Mesendoderm (in vitro differentiated cells): ENCODE results near the gene DPAGT1.
A peak's percentile ranks its signal among the peaks of the same experiment; 100 is the strongest.

Experiments used
- DNase-seq: peaks from one replicate; pipeline ENCODE4 v3.0.0; 2013
- H2AK5ac ChIP-seq: 2 replicates; pipeline ENCODE4 v1.6.1; 2013; ENCODE audit warnings: low read length, inconsistent platforms
- H2BK120ac ChIP-seq: 2 replicates; pipeline ENCODE4 v1.6.1; 2013; ENCODE audit warnings: low read depth, mild to moderate bottlenecking, low read length, moderate library complexity, mixed read lengths
- H2BK15ac ChIP-seq: replicated peaks from 2 replicates; pipeline ENCODE4 v1.6.1; 2013; ENCODE audit warnings: low read depth, mild to moderate bottlenecking, moderate library complexity
- H2BK5ac ChIP-seq: 2 replicates; pipeline ENCODE4 v1.6.1; 2013; ENCODE audit warnings: low read length, inconsistent platforms
- H3K18ac ChIP-seq: 2 replicates; pipeline ENCODE4 v1.6.1; 2013; ENCODE audit warnings: mild to moderate bottlenecking, low read length, mixed read lengths
- H3K23ac ChIP-seq: one replicate; pipeline ENCODE4 v1.6.1; 2013; ENCODE audit warnings: low read length
- H3K27ac ChIP-seq: 2 replicates; pipeline ENCODE4 v1.5.1; 2013; ENCODE audit warnings: low read depth, mild to moderate bottlenecking, inconsistent platforms, low read length, moderate library complexity
- H3K27me3 ChIP-seq: 2 replicates; pipeline ENCODE4 v1.6.1; 2013; ENCODE audit warnings: low read length, control low read depth, mild to moderate bottlenecking, inconsistent platforms; ENCODE audit not compliant: insufficient read depth, poor library complexity
- H3K36me3 ChIP-seq: 2 replicates; pipeline ENCODE4 v1.6.1; 2013; ENCODE audit warnings: low read length, inconsistent platforms; ENCODE audit not compliant: control insufficient read depth, insufficient read depth
- H3K4ac ChIP-seq: one replicate; pipeline ENCODE4 v1.6.1; 2013; ENCODE audit warnings: low read depth, mild to moderate bottlenecking, low read length, moderate library complexity
- H3K4me1 ChIP-seq: 2 replicates; pipeline ENCODE4 v1.6.1; 2013; ENCODE audit warnings: low read depth, low read length, inconsistent platforms; ENCODE audit not compliant: control insufficient read depth
- H3K4me2 ChIP-seq: 2 replicates; pipeline ENCODE4 v1.6.1; 2013; ENCODE audit warnings: low read length
- H3K4me3 ChIP-seq: 2 replicates; pipeline ENCODE4 v1.5.1; 2013; ENCODE audit warnings: mild to moderate bottlenecking, low read length
- H3K56ac ChIP-seq: one replicate; pipeline ENCODE4 v1.6.1; 2013; ENCODE audit warnings: low read length
- H3K79me1 ChIP-seq: 2 replicates; pipeline ENCODE4 v1.6.1; 2013; ENCODE audit warnings: low read length, inconsistent platforms
- H3K79me2 ChIP-seq: 2 replicates; pipeline ENCODE4 v1.6.1; 2013; ENCODE audit warnings: mild to moderate bottlenecking, low read length; ENCODE audit not compliant: control insufficient read depth, insufficient read depth
- H3K9ac ChIP-seq: 2 replicates; pipeline ENCODE4 v1.6.1; 2013; ENCODE audit warnings: low read length, inconsistent platforms
- H4K5ac ChIP-seq: one replicate; pipeline ENCODE4 v1.6.1; 2013; ENCODE audit warnings: low read length
- H4K8ac ChIP-seq: one replicate; pipeline ENCODE4 v1.6.1; 2013; ENCODE audit warnings: low read depth, mild to moderate bottlenecking, control low read depth, low read length, moderate library complexity
- WGBS: extraction: QIAGEN DNeasy Blood & Tissue Kit; methylation state at CpG from one replicate; pipeline ENCODE4 v1.1.7; 2013; ENCODE audit warnings: low lambda C conversion rate, missing lambda C conversion rate; ENCODE audit not compliant: insufficient coverage; ENCODE audit errors: extremely low coverage; 5-methylcytosine and 5-hydroxymethylcytosine counted together

DPAGT1 gene

GRCh38 chr11:119091966-119092879, 9.4 kb downstream of the DPAGT1 start:
- peaks cover 8% of the 10 kb centered on the region for H3K36me3 ChIP-seq
- H3K79me1 ChIP-seq: peaks cover 12% of the 10 kb centered on the region
- no peak overlapping the region for H3K18ac ChIP-seq
- no peaks in the 10 kb centered on the region for H3K27me3 ChIP-seq
- H2BK15ac ChIP-seq: no peak overlapping the region
- H2BK120ac ChIP-seq: no peak overlapping the region
- H4K5ac ChIP-seq: no peak overlapping the region
- no peak overlapping the region for H2AK5ac ChIP-seq
- no peak overlapping the region for H3K4me3 ChIP-seq
- WGBS: no CpG with 5 or more reads among the region's 13 CpGs
- no peak overlapping the region for H4K8ac ChIP-seq
- no peak overlapping the region for H3K27ac ChIP-seq
- DNase-seq: no peak
- no peak overlapping the region for H3K4ac ChIP-seq
- H3K4me1 ChIP-seq: peaks cover 4% of the 10 kb centered on the region
- peak overlapping the region; percentile 100 for H3K9ac ChIP-seq
- H3K56ac ChIP-seq: peak overlapping the region; percentile 82
- no peak overlapping the region for H3K23ac ChIP-seq
- no peak overlapping the region for H2BK5ac ChIP-seq
- H3K4me2 ChIP-seq: peak overlapping the region; percentile 99
- peaks cover 29% of the 10 kb centered on the region for H3K79me2 ChIP-seq

- H4K8ac ChIP-seq: no peak overlapping the region
- no peak overlapping the region for H2BK120ac ChIP-seq
- H3K27me3 ChIP-seq: no peaks in the 10 kb centered on the region
- no peak overlapping the region for H3K4ac ChIP-seq
- H3K56ac ChIP-seq: no peak overlapping the region
- no peak overlapping the region for H3K4me3 ChIP-seq
- H2BK5ac ChIP-seq: no peak overlapping the region
- no peak for DNase-seq
- H3K36me3 ChIP-seq: peaks cover 6% of the 10 kb centered on the region
- no peak overlapping the region for H3K18ac ChIP-seq
- no peak overlapping the region for H3K4me2 ChIP-seq
- peaks cover 12% of the 10 kb centered on the region for H3K79me1 ChIP-seq
- H3K79me2 ChIP-seq: peaks cover 29% of the 10 kb centered on the region
- H2BK15ac ChIP-seq: no peak overlapping the region
- H2AK5ac ChIP-seq: no peak overlapping the region
- H4K5ac ChIP-seq: no peak overlapping the region
- H3K9ac ChIP-seq: no peak overlapping the region
- H3K27ac ChIP-seq: no peak overlapping the region
- no CpG with 5 or more reads among the region's 9 CpGs for WGBS
- H3K23ac ChIP-seq: no peak overlapping the region
- H3K4me1 ChIP-seq: peaks cover 4% of the 10 kb centered on the region
These were observed 10.5 kb downstream of the DPAGT1 start for GRCh38 chr11:119091178-119091577.

GRCh38 chr11:119089319-119089718, 12.3 kb downstream of the DPAGT1 start:
- no peak overlapping the region for H2AK5ac ChIP-seq
- H3K4me3 ChIP-seq: no peak overlapping the region
- no peak overlapping the region for H4K8ac ChIP-seq
- no peak overlapping the region for H3K18ac ChIP-seq
- no peak overlapping the region for H3K23ac ChIP-seq
- no peak overlapping the region for H2BK120ac ChIP-seq
- DNase-seq: no peak
- H3K4me1 ChIP-seq: peaks cover 8% of the 10 kb centered on the region
- H3K27me3 ChIP-seq: no peaks in the 10 kb centered on the region
- H3K27ac ChIP-seq: no peak overlapping the region
- no peak overlapping the region for H3K4me2 ChIP-seq
- H4K5ac ChIP-seq: no peak overlapping the region
- no peak overlapping the region for H3K9ac ChIP-seq
- peaks cover 18% of the 10 kb centered on the region for H3K79me1 ChIP-seq
- H3K56ac ChIP-seq: peak overlapping the region; percentile 2
- peaks cover 6% of the 10 kb centered on the region for H3K36me3 ChIP-seq
- WGBS: no CpG with 5 or more reads among the region's 1 CpG
- peaks cover 28% of the 10 kb centered on the region for H3K79me2 ChIP-seq
- no peak overlapping the region for H3K4ac ChIP-seq
- H2BK5ac ChIP-seq: no peak overlapping the region
- no peak overlapping the region for H2BK15ac ChIP-seq

GRCh38 chr11:119088406-119088805, 13.2 kb downstream of the DPAGT1 start:
- H3K79me2 ChIP-seq: peaks cover 19% of the 10 kb centered on the region
- no peak overlapping the region for H2AK5ac ChIP-seq
- H3K56ac ChIP-seq: no peak overlapping the region
- no CpG with 5 or more reads among the region's 9 CpGs for WGBS
- no peak overlapping the region for H3K27ac ChIP-seq
- H3K4me1 ChIP-seq: peaks cover 8% of the 10 kb centered on the region
- no peaks in the 10 kb centered on the region for H3K27me3 ChIP-seq
- no peak for DNase-seq
- no peak overlapping the region for H3K23ac ChIP-seq
- no peak overlapping the region for H3K4me2 ChIP-seq
- H3K4ac ChIP-seq: no peak overlapping the region
- no peak overlapping the region for H2BK120ac ChIP-seq
- H3K9ac ChIP-seq: no peak overlapping the region
- peaks cover 5% of the 10 kb centered on the region for H3K36me3 ChIP-seq
- H2BK15ac ChIP-seq: no peak overlapping the region
- no peak overlapping the region for H4K5ac ChIP-seq
- no peak overlapping the region for H4K8ac ChIP-seq
- H3K79me1 ChIP-seq: peaks cover 17% of the 10 kb centered on the region
- no peak overlapping the region for H3K4me3 ChIP-seq
- no peak overlapping the region for H2BK5ac ChIP-seq
- H3K18ac ChIP-seq: no peak overlapping the region

GRCh38 chr11:119087747-119088241, 13.9 kb downstream of the DPAGT1 start:
- Histone ChIP-seq H3K4me3 (no peak overlapping the region), H2AK5ac (no peak overlapping the region), H2BK15ac (no peak overlapping the region), H3K27me3 (no peaks in the 10 kb centered on the region), H4K5ac (no peak overlapping the region), H2BK120ac (no peak overlapping the region), H3K18ac (no peak overlapping the region), H3K27ac (no peak overlapping the region), H2BK5ac (no peak overlapping the region), H3K79me2 (peaks cover 12% of the 10 kb centered on the region), H3K56ac (no peak overlapping the region), H4K8ac (no peak overlapping the region), H3K4ac (no peak overlapping the region), H3K4me1 (peaks cover 6% of the 10 kb centered on the region), H3K23ac (no peak overlapping the region), H3K36me3 (no peaks in the 10 kb centered on the region), H3K79me1 (peaks cover 11% of the 10 kb centered on the region), H3K9ac (no peak overlapping the region), H3K4me2 (no peak overlapping the region)
- no peak for DNase-seq
- no CpG with 5 or more reads among the region's 2 CpGs for WGBS
